Stimulated activated CD8-positive, alpha-beta memory T cell treated with anti-CD3 and anti-CD28 coated beads, Interleukin-15, amount 100 ng/mL, for 24 hours (primary cell): Measurements from ENCODE around the gene KRT3.

Experiments
- DNase-seq: peaks from one replicate; pipeline ENCODE4 v3.0.0-alpha.2; 2020; ENCODE audit warnings: low read depth

The KRT3 gene

GRCh38 chr12:52813885-52814709 is 18.2 kb upstream of the KRT3 start, which contains the start of gene KRT4:
Gene KRT4, minus strand, starts transcription at chr12:52814116. Its CDS starts 58 bp downstream, at chr12:52814058.
- no peak for DNase-seq

DNA sequence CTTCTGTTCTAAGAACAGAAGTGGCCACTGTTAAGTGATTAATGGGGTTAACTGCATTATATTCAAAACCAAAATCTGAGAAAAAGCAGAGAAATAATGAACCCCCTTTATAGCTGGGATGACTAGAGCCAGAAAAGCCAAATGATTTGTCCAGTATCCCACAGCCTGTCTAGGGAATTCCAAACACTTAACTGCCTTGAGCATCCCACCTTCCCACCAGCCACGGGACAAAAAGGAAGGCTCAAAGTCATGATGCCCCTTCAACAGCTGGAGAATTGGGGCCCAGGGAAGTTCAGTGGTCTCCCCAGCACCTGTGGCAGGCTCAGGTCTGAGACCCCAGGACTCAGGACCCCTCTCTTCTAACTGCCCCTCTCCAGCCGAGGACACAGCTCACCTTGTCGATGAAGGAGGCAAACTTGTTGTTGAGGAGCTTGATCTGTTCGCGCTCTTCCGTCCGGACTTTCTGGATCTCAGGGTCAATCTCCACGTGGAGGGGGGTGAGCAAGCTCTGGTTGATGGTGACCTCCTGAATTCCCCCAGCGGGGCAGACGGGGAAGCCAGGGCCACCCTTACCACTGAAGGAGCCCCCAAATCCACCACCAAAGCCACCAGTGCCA is 17.4 kb upstream of the KRT3 start:
- DNase-seq: no peak

DNA sequence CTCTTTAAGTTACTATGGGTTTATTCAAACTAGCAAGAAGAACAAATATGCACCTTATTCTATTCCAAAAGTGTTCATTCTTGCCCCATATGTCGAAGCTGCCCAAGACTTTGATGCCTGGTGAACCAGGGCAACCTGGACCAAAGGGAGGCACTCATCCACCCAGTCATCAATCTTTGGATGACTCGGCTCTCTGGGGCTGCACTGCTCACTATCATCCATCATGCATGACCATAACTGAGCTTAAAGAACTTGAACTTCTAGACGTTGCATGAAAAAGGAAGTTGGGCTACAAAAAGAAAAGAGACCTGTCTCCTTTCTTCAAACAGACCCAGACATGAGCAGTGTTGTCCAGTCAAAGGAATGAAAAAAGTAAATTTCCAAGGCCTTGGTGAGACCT is 16.8 kb upstream of the KRT3 start:
- no peak for DNase-seq

DNA sequence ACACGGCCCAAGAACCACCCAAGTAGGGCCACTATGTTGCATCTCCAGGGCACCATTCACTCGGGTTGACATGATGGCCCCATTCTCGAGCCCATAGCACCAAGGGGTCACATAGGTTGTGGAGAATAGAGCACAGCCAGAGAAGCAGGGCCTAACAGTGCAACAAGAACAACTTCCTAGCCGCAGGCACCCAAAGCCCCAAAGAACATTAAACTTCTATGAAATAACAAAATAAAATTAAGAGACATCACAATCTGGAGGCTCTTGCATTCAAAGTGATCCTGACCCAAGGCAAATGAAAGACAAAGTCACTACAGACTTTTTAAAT is 16.1 kb upstream of the KRT3 start:
- DNase-seq: no peak

DNA sequence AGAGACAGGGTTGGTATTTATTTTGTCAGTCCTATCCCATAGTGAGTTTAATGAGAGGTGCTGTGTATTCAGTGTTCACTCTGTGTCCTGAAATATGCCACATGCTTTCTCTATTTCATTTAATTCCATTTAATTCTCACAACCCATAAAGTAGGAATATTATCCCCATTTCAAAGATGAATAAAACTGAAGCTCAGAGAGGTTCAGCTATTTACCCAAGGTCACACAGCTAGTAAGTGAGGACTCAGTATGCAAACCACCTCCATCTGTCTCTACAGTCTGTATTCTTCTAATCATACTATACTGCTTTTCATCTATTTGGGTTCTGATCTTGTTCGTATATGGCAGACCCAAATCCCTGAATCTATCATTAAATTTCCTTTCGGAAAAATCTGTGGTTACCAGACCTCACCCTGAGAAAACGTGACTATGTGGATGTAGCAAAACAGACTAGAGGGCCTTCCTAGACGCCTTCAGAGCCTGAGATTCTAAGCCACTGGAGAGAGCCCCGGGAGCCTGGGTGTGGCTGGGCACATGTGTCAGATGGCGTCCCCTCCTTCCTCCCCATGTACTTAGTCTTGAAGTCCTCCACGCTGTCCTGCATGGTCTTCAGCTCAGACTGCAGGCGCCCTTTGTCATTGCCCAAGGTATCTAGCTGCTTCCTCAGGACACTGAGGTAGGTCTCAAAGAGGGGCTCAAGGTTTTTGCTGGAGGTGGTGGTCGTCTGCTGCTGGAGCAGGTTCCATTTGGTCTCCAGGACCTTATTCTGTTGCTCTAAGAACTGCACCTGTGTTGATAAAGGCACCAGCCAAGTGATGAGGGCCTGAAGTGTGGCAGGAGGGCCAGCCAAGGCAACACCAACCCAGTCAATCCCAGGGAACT is 15.5 kb upstream of the KRT3 start:
- DNase-seq: no peak

DNA sequence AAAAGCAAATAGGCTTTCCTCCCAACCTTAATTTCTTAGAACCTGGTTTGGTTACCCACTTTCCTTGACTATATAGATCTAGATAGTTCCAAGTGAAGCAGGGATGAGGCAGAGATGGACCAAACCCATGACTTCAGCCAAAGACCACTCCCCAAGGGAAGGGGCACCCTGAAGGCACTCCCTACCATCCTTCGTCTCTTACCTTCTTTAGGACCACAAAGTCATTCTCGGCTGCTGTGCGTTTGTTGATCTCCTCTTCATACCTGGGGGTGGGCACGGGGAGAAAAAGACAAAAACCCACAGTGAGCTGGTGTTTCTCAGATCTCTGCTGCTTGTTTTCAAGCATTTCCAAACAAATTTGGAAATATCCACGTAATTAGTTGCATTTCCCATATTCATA is 14.6 kb upstream of the KRT3 start:
- DNase-seq: no peak

DNA sequence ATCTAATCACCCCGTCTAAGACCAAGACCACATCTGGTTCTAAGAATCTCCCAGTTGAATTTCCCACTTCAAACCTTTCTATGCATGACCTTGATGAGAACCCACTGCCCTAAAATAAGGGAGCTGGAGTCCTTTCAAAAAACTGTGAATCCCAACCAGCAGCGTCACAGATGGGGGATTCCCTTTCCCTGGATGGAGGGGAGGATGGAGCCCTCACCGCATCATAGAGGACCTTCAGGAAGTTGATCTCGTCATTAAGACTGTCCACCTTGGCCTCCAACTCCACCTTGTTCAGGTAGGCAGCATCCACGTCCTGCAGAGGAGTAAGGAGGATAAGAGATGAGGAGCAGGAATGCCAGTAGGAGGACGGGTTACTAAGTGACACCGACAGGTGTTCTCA is 13.2 kb upstream of the KRT3 start:
- no peak for DNase-seq

DNA sequence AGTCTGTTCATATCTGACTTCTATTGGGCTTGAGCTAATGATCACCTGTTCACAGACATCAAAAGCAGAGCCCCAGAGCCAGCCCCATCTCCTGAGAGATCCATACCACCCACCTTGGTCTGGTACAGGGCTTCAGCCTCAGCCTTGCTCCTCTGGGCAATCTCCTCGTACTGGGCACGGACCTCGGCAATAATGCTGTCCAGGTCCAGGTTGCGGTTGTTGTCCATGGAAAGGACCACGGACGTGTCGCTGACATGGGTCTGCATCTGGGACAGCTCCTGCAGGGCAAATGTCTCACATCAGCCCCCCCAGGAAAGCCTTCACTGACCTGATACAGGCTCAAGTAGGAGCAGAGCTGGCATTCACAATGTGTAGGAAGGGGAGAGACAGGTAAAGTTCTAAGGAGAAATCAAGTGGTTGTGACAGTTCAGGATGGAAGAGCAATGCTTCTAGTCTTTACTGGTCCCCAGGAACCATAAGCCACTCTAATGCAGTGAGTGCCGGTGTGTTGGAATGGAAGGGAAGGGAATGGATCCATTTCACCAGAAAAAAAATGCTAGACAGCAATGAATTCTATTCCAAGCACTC is 12.8 kb upstream of the KRT3 start:
- no peak for DNase-seq

GRCh38 chr12:52807544-52808470 is 11.9 kb upstream of the KRT3 start:
- DNase-seq: no peak

DNA sequence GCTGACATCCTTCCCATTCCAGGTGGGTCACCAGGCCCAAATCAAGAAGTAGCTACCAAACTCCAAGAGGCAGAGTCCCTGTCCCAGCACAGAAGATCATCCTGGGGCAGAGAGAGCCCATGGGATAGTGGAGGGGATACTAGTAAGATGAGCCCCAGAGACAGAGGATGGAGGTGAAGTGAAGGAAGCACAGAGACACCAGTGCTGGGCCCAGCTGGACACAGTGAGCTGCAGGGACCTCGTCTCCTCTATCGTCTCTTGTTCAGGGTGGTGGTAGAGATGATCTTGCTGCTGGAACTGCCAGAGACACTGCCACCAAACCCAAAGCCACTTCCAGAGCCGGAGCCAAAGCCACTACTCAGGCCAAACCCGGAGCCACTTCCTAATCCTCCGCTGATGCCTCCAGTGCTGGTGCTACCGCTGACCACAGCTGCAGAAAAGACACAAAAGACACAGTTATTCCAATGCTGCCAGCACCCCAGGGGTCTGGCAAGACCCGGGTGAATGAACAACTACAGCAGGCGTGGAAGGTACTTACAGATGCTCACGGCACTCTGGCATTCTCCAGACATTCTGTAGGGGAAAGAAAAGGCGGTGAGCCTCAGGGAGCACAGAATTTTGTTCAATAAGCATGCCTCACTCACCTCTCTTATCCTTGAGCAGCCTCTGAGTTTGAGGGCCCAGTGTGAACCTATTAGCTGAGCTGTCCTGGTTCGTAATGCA is 11.1 kb upstream of the KRT3 start:
- no peak for DNase-seq

DNA sequence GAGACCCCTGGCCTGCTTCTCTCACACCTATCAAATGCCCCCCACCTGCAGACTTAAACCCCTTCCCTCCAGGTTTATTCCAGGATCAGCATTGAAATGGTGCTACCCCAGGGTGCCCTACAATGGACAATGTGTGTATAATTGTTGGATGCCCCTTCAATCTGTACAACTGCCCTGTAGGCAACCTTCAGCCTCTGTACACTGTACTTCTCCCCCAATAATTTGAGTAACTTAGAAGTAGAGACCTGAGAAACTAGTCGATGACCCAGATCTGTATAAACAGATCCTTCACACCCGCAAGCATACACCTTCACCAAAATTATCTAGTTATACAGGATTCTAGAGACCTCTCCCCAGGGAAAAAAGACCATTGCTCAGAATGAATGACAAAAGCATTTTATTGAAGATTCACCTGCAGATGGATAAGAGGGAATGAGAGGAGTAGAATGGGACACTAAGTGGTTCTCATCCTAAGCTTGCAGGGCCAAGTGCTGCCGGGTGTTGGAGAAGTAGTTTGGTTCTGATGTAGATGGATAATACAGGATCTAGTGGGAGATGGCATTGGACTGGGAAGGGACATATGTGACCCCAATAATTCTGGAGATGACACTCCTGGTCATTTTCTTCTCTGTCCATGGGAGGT is 10.4 kb upstream of the KRT3 start:
- DNase-seq: no peak

GRCh38 chr12:52805739-52806138 is 9.8 kb upstream of the KRT3 start:
- no peak for DNase-seq

GRCh38 chr12:52805000-52805399 is 9.1 kb upstream of the KRT3 start:
- DNase-seq: no peak

GRCh38 chr12:52802442-52802841 is 6.5 kb upstream of the KRT3 start:
- no peak for DNase-seq

DNA sequence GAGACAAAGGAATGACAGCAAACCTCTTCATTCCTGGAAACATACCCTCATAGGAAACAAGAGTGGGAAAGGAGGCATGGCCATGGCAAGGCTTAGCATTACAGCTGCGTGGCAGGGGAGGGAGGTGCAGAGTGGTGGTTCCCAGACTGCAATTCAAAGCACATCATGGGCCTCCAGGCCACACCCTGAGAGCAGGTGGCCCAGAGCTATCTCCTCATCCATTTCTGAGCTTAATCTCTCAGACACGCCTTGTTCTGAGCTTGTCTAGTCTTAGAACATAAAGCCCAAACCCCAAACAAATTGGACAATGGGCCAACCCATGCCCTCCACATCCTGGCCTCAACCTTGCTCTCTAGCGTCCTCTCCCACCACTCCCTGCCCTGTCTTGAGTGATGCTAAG is 5.9 kb upstream of the KRT3 start:
- DNase-seq: no peak

- no peak for DNase-seq
Observed at GRCh38 chr12:52800259-52800917, 4.5 kb upstream of the KRT3 start.

DNA sequence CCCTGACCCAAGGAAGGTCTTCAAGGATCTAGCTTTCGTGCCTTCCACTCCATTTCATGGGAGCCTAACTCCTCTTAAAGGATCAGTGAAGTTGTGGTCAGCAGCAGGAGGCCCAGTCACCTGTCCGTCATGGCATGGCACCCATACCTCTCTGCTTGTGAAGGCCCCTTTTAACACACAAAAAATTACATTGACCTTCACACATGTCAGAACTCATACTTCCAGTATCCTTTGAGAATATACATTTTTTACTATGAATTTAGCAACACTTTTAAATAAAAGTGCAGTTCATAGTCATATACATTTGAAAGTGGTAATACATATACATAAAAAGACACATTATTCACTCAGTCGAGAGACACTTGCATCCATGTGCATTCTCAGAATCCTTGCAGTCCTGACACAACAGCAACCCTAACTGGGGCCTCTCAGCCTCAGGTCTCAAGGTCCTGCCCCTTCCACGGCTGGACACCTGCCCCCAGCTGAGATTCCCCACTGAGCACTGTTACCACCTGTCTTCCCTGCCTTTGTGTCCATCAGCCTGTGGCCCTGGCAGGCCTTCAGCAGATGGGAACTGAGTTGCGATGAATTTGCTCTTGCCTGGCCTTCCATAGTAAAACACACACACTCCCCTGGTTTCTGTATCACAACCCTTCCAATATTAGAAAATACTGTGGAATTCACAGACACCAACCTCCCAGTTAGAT is 3.7 kb upstream of the KRT3 start:
- DNase-seq: no peak

GRCh38 chr12:52798671-52799504 is 3.0 kb upstream of the KRT3 start:
- no peak for DNase-seq
